ENCODE results near the gene CRTAC1.

Gene CRTAC1

GRCh38 chr10:97852277-97852676, 178.1 kb downstream of the CRTAC1 start:
- no peak for TF ChIP-seq CTCF (IDR thresholded peaks at IDR 0.05)
- H3K4me1 ChIP-seq: peaks cover 0 to 17% (median 13%) of the 10 kb centered on the region in 4 donors
- H3K9me3 ChIP-seq: no peaks in the 10 kb centered on the region
- H3K27ac ChIP-seq: no peak overlapping the region
- DNase-seq: no peak
- no peak overlapping the region for H3K4me3 ChIP-seq
- peaks cover 0 to 59% of the 10 kb centered on the region in 2 donors for H3K27me3 ChIP-seq
- no peaks in the 10 kb centered on the region for H3K36me3 ChIP-seq
- intact Hi-C loops (cut with DNase I; ENCODE audit: low total_unique reads): no loop called here

GRCh38 chr10:97851341-97852001, 178.9 kb downstream of the CRTAC1 start:
- no peaks in the 10 kb centered on the region for H3K36me3 ChIP-seq
- no peak for TF ChIP-seq CTCF (IDR thresholded peaks at IDR 0.05)
- DNase-seq: no peak
- peaks cover 0 to 17% (median 13%) of the 10 kb centered on the region in 4 donors for H3K4me1 ChIP-seq
- H3K4me3 ChIP-seq: no peak overlapping the region
- no peak overlapping the region for H3K27ac ChIP-seq
- no peaks in the 10 kb centered on the region for H3K9me3 ChIP-seq
- peaks cover 0 to 59% of the 10 kb centered on the region in 2 donors for H3K27me3 ChIP-seq
- intact Hi-C loops (cut with DNase I; ENCODE audit: low total_unique reads): no loop called here

- Histone ChIP-seq H3K36me3 (no peaks in the 10 kb centered on the region), H3K27me3 (peaks cover 0 to 59% of the 10 kb centered on the region in 2 donors), H3K4me1 (peaks cover 0 to 17% (median 13%) of the 10 kb centered on the region in 4 donors), H3K27ac (no peak overlapping the region), H3K9me3 (no peaks in the 10 kb centered on the region), H3K4me3 (peak overlapping the region; percentile 45 to 63)
- no peak for TF ChIP-seq CTCF (IDR thresholded peaks at IDR 0.05)
- intact Hi-C loops (cut with DNase I; ENCODE audit: low total_unique reads): no loop called here
- DNase-seq: no peak
These were observed 180.0 kb downstream of the CRTAC1 start for GRCh38 chr10:97850446-97850845.

GRCh38 chr10:97849687-97850402, 180.6 kb downstream of the CRTAC1 start, which contains the start of gene GOLGA7B:
GOLGA7B (plus strand) TSS chr10:97849843; CDS start chr10:97850304, 461 bp downstream.
- Histone ChIP-seq H3K27ac (no peak within 1 kb of the TSS), H3K27me3 (peaks cover 0 to 56% of the 10 kb centered on the region in 2 donors), H3K36me3 (no peaks in the 10 kb centered on the region), H3K4me3 (peak within 1 kb of the TSS; percentile 45 to 63), H3K9me3 (no peaks in the 10 kb centered on the region), H3K4me1 (peaks cover 0 to 17% (median 13%) of the 10 kb centered on the region in 4 donors)
- intact Hi-C loops (cut with DNase I; ENCODE audit: low total_unique reads): no loop called here
- no peak for DNase-seq
- no peak for TF ChIP-seq CTCF (IDR thresholded peaks at IDR 0.05)

GRCh38 chr10:97849103-97849686, 181.2 kb downstream of the CRTAC1 start:
- Histone ChIP-seq H3K27ac (no peak overlapping the region), H3K9me3 (no peaks in the 10 kb centered on the region), H3K4me1 (peaks cover 0 to 17% (median 13%) of the 10 kb centered on the region in 4 donors), H3K27me3 (peaks cover 0 to 50% of the 10 kb centered on the region in 2 donors), H3K36me3 (no peaks in the 10 kb centered on the region), H3K4me3 (peak overlapping the region; percentile 45 to 63)
- DNase-seq: no peak
- intact Hi-C loops (cut with DNase I; ENCODE audit: low total_unique reads): no loop called here
- no peak for TF ChIP-seq CTCF (IDR thresholded peaks at IDR 0.05)

Data from tibial artery (tissue), 4 donors.